HG03342 (cell line): ENCODE data around the gene TNC.

ENCODE experiments used
- ATAC-seq: cut with Tn5 transposase; IDR thresholded peaks from one replicate; pipeline ENCODE4 v1.9.1; 2021; ENCODE audit warnings: mild to moderate bottlenecking, moderate library complexity; ENCODE audit not compliant: unreplicated experiment

The TNC gene

GRCh38 chr9:115058175-115058574, 59.8 kb downstream of the TNC start:
- ATAC-seq, result no peak

- no peak for ATAC-seq
Observed at GRCh38 chr9:115057559-115057958, 60.4 kb downstream of the TNC start.

GRCh38 chr9:115050002-115050490, 67.9 kb downstream of the TNC start:
- ATAC-seq, result no peak

- no peak for ATAC-seq
Observed at GRCh38 chr9:115046824-115047223, 71.1 kb downstream of the TNC start.

- no peak for ATAC-seq
Observed at GRCh38 chr9:115046199-115046598, 71.8 kb downstream of the TNC start.

GRCh38 chr9:115043632-115044031, 74.3 kb downstream of the TNC start:
- no peak for ATAC-seq

- peak; percentile 59 for ATAC-seq
Observed at GRCh38 chr9:115042781-115043509, 75.0 kb downstream of the TNC start.

GRCh38 chr9:115039516-115040120, 78.3 kb downstream of the TNC start:
- ATAC-seq, result no peak

GRCh38 chr9:115038178-115038577, 79.8 kb downstream of the TNC start:
- ATAC-seq, result no peak

- no peak for ATAC-seq
Observed at GRCh38 chr9:115036691-115037090, 81.3 kb downstream of the TNC start.

- ATAC-seq, result peak; percentile 77
Observed at GRCh38 chr9:115035841-115036612, 81.9 kb downstream of the TNC start.

- ATAC-seq, result no peak
Observed at GRCh38 chr9:115034801-115035200, 83.2 kb downstream of the TNC start.

GRCh38 chr9:115033800-115034199, 84.2 kb downstream of the TNC start:
- no peak for ATAC-seq

GRCh38 chr9:115032296-115032695, 85.7 kb downstream of the TNC start:
- ATAC-seq, result no peak

GRCh38 chr9:115030006-115030405, 88.0 kb downstream of the TNC start:
- no peak for ATAC-seq

GRCh38 chr9:115025721-115026120, 92.2 kb downstream of the TNC start:
- no peak for ATAC-seq

GRCh38 chr9:115024925-115025535, 92.9 kb downstream of the TNC start:
- ATAC-seq, result no peak

GRCh38 chr9:115022760-115023434, 95.1 kb downstream of the TNC start:
- ATAC-seq, result no peak

- no peak for ATAC-seq
Observed at GRCh38 chr9:115018547-115019435, 99.2 kb downstream of the TNC start.

GRCh38 chr9:115016344-115016743, 101.6 kb downstream of the TNC start:
- ATAC-seq, result no peak
